Naive thymus-derived CD8-positive, alpha-beta T cell (primary cell): ENCODE results near the gene AMELX. TPM values are rescaled to one million over a fixed set of nuclear protein-coding genes. Genes with fewer than 3 reads are reported as not detected.

Experiments
- ATAC-seq, 2 donors: fragments of 150-1000 bp; cut with Tn5 transposase in 1 of 2; sonication (Bioruptor Pico), chemical (Tn5 transposase) in 1 of 2; 1 replicate in 1 of 2; 2 replicates in 1 of 2; pipeline ENCODE4 v1.10.0; 2021; ENCODE audit warnings: mild to moderate bottlenecking in 2 of 2, moderate library complexity in 2 of 2
- POLR2A ChIA-PET: fragments of 350-600 bp; sonication (Branson Sonifier 250); formaldehyde crosslinking; loops from one replicate; lab custom pipeline; 2021; ENCODE audit warnings: antibody characterized with exemption; lab: Charles Lee
- DNase-seq, 10 donors: peaks; one replicate each; pipeline versions ENCODE4 v3.0.0 to v3.0.0-alpha.2; 2020 to 2022
- H3K27ac Mint-ChIP-seq, 10 donors: one replicate each; pipeline ENCODE4 v1.8.0; 2020 to 2022; ENCODE audit warnings: mild to moderate bottlenecking in 10 of 10, mixed read lengths in 10 of 10, moderate library complexity in 4 of 10, inconsistent platforms in 1 of 10
- H3K27me3 Mint-ChIP-seq, 5 donors: one replicate each; pipeline ENCODE4 v1.8.0; 2021 to 2022; ENCODE audit warnings: mixed read lengths in 5 of 5
- H3K36me3 Mint-ChIP-seq, 3 donors: one replicate each; pipeline ENCODE4 v1.8.0; 2020 to 2022; ENCODE audit warnings: mixed read lengths in 3 of 3, mild to moderate bottlenecking in 2 of 3, inconsistent platforms in 1 of 3
- H3K4me1 Mint-ChIP-seq, 4 donors: one replicate each; pipeline ENCODE4 v1.8.0; 2021 to 2022; ENCODE audit warnings: mixed read lengths in 4 of 4
- H3K4me3 Mint-ChIP-seq, 10 donors: one replicate each; pipeline ENCODE4 v1.8.0; 2020 to 2022; ENCODE audit warnings: mild to moderate bottlenecking in 10 of 10, mixed read lengths in 10 of 10, moderate library complexity in 6 of 10, inconsistent platforms in 1 of 10
- H3K9me3 Mint-ChIP-seq, 9 donors: one replicate each; pipeline ENCODE4 v1.8.0; 2020 to 2022; ENCODE audit warnings: mixed read lengths in 9 of 9, mild to moderate bottlenecking in 3 of 9, inconsistent platforms in 1 of 9, moderate library complexity in 1 of 9
- polyA plus RNA-seq, 3 donors: library from polyadenylated mRNA; unstranded; fragments of 300-500 nt; fragmentation: Illumina TruSeq; gene quantifications; one replicate each; pipeline ENCODE4 v1.2.3, GENCODE V29; 2021
- total RNA-seq, 8 experiments: library from RNA in 2 of 8; stranded (reverse) in 2 of 8; gene quantifications; one replicate each; pipeline ENCODE4 v1.2.3 and lab custom pipeline; 2021 to 2026

Gene AMELX
- total and polyA plus RNA-seq, 5 experiments from 2014 or later = not detected

GRCh38 chrX:11319806-11320520 is 26.8 kb downstream of the AMELX start:
- DNase-seq = no peak
- Mint-ChIP-seq H3K4me1 (no peaks in the 10 kb centered on the region), H3K36me3 (peaks cover 0 to 4% (median 0%) of the 10 kb centered on the region in 3 donors), H3K27ac (no peak overlapping the region), H3K9me3 (peaks cover 0 to 13% (median 0%) of the 10 kb centered on the region in 9 donors), H3K4me3 (no peak overlapping the region), H3K27me3 (no peaks in the 10 kb centered on the region)
- ATAC-seq = no peak
- POLR2A ChIA-PET = no interaction called here

DNA sequence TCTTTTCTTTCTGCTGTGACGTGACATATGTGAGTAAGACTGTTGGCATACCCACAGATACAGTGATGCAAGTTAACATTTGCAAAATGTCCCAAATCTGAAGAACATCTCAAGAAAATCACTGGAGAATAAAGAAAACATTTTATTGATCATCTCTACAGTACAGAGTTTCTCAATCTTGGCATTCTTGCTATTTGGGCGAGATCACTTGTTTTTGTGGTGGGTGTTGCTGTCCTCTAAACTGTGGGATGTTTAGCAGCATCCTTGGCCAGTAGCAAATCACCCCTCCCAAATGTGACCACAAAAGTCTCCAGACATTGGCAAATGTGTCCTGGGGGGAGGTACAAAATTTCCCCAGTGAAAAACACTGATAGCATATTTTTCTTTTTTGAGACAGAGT is 28.8 kb downstream of the AMELX start:
- POLR2A ChIA-PET = no interaction called here
- H3K27ac Mint-ChIP-seq = no peak overlapping the region
- ATAC-seq = no peak

GRCh38 chrX:11328134-11328533 is 34.9 kb downstream of the AMELX start:
- Mint-ChIP-seq H3K27me3 (peaks cover 0 to 1% (median 0%) of the 10 kb centered on the region in 5 donors), H3K4me3 (no peak overlapping the region), H3K27ac (no peak overlapping the region), H3K36me3 (peaks cover 0 to 2% (median 0%) of the 10 kb centered on the region in 3 donors), H3K4me1 (no peaks in the 10 kb centered on the region), H3K9me3 (peaks cover 0 to 9% (median 0%) of the 10 kb centered on the region in 9 donors)
- DNase-seq (no peak), ATAC-seq (no peak)
- POLR2A ChIA-PET = no interaction called here

More for the DNA sequence above, 28.8 kb downstream of the AMELX start:
- Mint-ChIP-seq H3K4me3 (no peak overlapping the region), H3K36me3 (peaks cover 0 to 4% (median 0%) of the 10 kb centered on the region in 3 donors), H3K4me1 (no peaks in the 10 kb centered on the region), H3K27me3 (no peaks in the 10 kb centered on the region), H3K9me3 (peaks cover 0 to 13% (median 0%) of the 10 kb centered on the region in 9 donors)
- DNase-seq = no peak

DNA sequence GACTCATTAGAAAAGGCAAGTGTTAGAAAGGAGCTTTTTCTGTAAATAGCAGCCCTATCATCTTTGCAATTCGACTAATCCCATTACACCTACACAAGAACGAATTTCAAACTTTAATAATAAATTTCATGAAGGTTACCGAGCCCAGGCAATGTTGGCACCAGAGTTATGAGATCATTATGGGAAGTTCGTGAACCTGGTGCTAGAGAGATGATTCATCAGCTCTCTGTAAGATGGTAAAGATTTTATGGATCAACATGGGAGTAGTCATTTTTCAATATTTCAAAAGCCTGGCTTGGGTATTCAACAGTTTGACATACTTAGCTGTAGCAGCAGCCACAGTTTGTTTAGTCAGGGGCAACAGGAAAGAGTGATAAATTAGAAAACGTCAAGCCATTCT is 35.8 kb downstream of the AMELX start:
- no peak for DNase-seq
- Mint-ChIP-seq H3K27me3 (peaks cover 0 to 1% (median 0%) of the 10 kb centered on the region in 5 donors), H3K4me1 (no peaks in the 10 kb centered on the region), H3K9me3 (peaks cover 0 to 1% (median 0%) of the 10 kb centered on the region in 9 donors), H3K4me3 (no peak overlapping the region), H3K36me3 (no peaks in the 10 kb centered on the region), H3K27ac (no peak overlapping the region)
- ATAC-seq = no peak
- POLR2A ChIA-PET = no interaction called here

DNA sequence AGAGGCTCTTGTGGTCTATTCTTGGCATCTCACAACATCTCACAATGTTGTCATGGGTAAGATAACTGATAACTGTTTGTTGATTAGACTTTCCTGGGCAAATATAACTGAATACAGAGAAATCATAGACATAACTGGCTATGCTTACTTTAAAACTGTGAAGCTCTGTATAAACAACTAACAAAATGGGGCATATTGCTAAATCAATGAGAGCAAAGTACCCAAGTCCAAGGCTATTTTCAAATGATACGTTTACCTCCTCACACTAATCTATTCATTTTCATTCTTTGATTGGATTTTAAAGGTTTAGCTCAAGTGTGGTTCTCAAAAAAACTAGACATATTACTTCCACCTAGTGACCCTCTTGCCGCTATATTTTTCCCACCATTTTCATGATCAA is 38.6 kb downstream of the AMELX start:
- H3K27me3 Mint-ChIP-seq = peaks cover 0 to 1% (median 0%) of the 10 kb centered on the region in 5 donors
- H3K4me3 Mint-ChIP-seq = no peak overlapping the region
- no peaks in the 10 kb centered on the region for H3K36me3 Mint-ChIP-seq
- no peak overlapping the region for H3K27ac Mint-ChIP-seq
- H3K9me3 Mint-ChIP-seq = peaks cover 0 to 1% (median 0%) of the 10 kb centered on the region in 9 donors
- ATAC-seq (no peak), DNase-seq (no peak)
- POLR2A ChIA-PET = no interaction called here
- H3K4me1 Mint-ChIP-seq = no peaks in the 10 kb centered on the region

- ATAC-seq (no peak), DNase-seq (no peak)
- POLR2A ChIA-PET = no interaction called here
- H3K27me3 Mint-ChIP-seq = peaks cover 0 to 5% (median 1%) of the 10 kb centered on the region in 5 donors
- no peak overlapping the region for H3K4me3 Mint-ChIP-seq
- H3K9me3 Mint-ChIP-seq = peaks cover 0 to 3% (median 0%) of the 10 kb centered on the region in 9 donors
- H3K27ac Mint-ChIP-seq = no peak overlapping the region
- H3K4me1 Mint-ChIP-seq = no peaks in the 10 kb centered on the region
- H3K36me3 Mint-ChIP-seq = no peaks in the 10 kb centered on the region
Measured at GRCh38 chrX:11334165-11334564, 41.0 kb downstream of the AMELX start.

- DNase-seq (no peak), ATAC-seq (no peak)
- POLR2A ChIA-PET = no interaction called here
- H3K4me1 Mint-ChIP-seq = no peaks in the 10 kb centered on the region
- H3K9me3 Mint-ChIP-seq = peaks cover 0 to 3% (median 0%) of the 10 kb centered on the region in 9 donors
- H3K27me3 Mint-ChIP-seq = peaks cover 0 to 19% (median 10%) of the 10 kb centered on the region in 5 donors
- H3K4me3 Mint-ChIP-seq = no peak overlapping the region
- H3K36me3 Mint-ChIP-seq = no peaks in the 10 kb centered on the region
- no peak overlapping the region for H3K27ac Mint-ChIP-seq
Measured at GRCh38 chrX:11336201-11336600, 43.0 kb downstream of the AMELX start.

DNA sequence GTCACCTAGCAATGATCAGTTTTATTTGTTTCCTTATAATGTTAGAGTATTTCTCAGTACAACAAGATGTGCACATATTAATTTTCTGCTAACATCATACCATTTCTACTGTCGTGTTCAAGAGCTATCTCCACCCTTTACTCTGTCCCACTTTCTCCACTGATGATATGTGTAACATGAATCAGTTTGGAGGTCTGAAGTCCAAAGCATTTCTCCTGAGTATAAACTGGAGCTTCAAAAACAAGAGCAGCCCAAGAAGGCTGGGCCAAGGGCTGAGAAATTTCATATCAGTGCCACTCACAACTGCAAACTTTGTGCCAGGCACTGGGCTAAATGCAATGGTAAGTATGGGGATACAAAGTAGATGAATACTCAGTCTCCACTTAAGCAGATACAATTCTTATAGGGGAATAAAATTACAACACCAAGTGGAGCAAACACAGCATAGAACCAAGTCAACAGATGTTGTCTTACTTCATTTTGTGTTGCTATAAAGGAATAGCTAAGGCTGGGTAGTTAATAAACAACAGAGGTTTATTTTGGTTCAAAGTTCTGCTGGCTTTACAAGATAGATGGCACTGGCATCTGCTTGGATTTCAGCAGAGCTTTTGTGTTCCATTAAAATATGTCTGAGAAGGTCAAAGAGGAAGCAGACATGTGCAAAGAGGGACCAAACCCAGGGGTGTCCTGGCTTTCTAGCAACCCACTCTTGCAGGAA is 44.2 kb downstream of the AMELX start:
- H3K9me3 Mint-ChIP-seq = peaks cover 0 to 2% (median 0%) of the 10 kb centered on the region in 9 donors
- H3K4me3 Mint-ChIP-seq = no peak overlapping the region
- peaks cover 0 to 19% (median 10%) of the 10 kb centered on the region in 5 donors for H3K27me3 Mint-ChIP-seq
- DNase-seq (no peak), ATAC-seq (no peak)
- peaks cover 0 to 9% (median 0%) of the 10 kb centered on the region in 4 donors for H3K4me1 Mint-ChIP-seq
- H3K36me3 Mint-ChIP-seq = no peaks in the 10 kb centered on the region
- no peak overlapping the region for H3K27ac Mint-ChIP-seq
- POLR2A ChIA-PET = no interaction called here

- Mint-ChIP-seq H3K4me1 (peaks cover 0 to 12% (median 0%) of the 10 kb centered on the region in 4 donors), H3K27ac (peak overlapping the region in 2 of 10 donors; percentile 41 to 58), H3K27me3 (peaks cover 0 to 19% (median 10%) of the 10 kb centered on the region in 5 donors), H3K4me3 (peak overlapping the region in 1 of 10 donors; percentile 39), H3K9me3 (peaks cover 0 to 2% (median 0%) of the 10 kb centered on the region in 9 donors), H3K36me3 (no peaks in the 10 kb centered on the region)
- POLR2A ChIA-PET = no interaction called here
- no peak for ATAC-seq
- DNase-seq = no peak
Measured at GRCh38 chrX:11341274-11342201, 48.3 kb downstream of the AMELX start.

GRCh38 chrX:11342673-11343072 is 49.5 kb downstream of the AMELX start:
- Mint-ChIP-seq H3K36me3 (no peaks in the 10 kb centered on the region), H3K4me1 (peaks cover 0 to 12% (median 0%) of the 10 kb centered on the region in 4 donors), H3K9me3 (peaks cover 0 to 2% (median 0%) of the 10 kb centered on the region in 9 donors), H3K27me3 (peaks cover 0 to 19% (median 10%) of the 10 kb centered on the region in 5 donors), H3K4me3 (no peak overlapping the region), H3K27ac (no peak overlapping the region)
- DNase-seq = no peak
- no peak for ATAC-seq
- POLR2A ChIA-PET = no interaction called here

GRCh38 chrX:11346121-11346682 is 53.0 kb downstream of the AMELX start:
- ATAC-seq (no peak), DNase-seq (no peak)
- H3K4me1 Mint-ChIP-seq = peaks cover 0 to 13% (median 0%) of the 10 kb centered on the region in 4 donors
- no peaks in the 10 kb centered on the region for H3K9me3 Mint-ChIP-seq
- no peak overlapping the region for H3K27ac Mint-ChIP-seq
- H3K4me3 Mint-ChIP-seq = no peak overlapping the region
- no peaks in the 10 kb centered on the region for H3K27me3 Mint-ChIP-seq
- no peaks in the 10 kb centered on the region for H3K36me3 Mint-ChIP-seq
- POLR2A ChIA-PET = no interaction called here

GRCh38 chrX:11347300-11347699 is 54.1 kb downstream of the AMELX start:
- no peak overlapping the region for H3K27ac Mint-ChIP-seq
- ATAC-seq (no peak), DNase-seq (no peak)
- no peaks in the 10 kb centered on the region for H3K36me3 Mint-ChIP-seq
- H3K4me3 Mint-ChIP-seq = no peak overlapping the region
- H3K9me3 Mint-ChIP-seq = no peaks in the 10 kb centered on the region
- H3K4me1 Mint-ChIP-seq = peaks cover 0 to 8% (median 0%) of the 10 kb centered on the region in 4 donors
- POLR2A ChIA-PET = no interaction called here
- no peaks in the 10 kb centered on the region for H3K27me3 Mint-ChIP-seq
